ENCODE measurements around the gene BPIFB6.

BPIFB6 gene

DNA sequence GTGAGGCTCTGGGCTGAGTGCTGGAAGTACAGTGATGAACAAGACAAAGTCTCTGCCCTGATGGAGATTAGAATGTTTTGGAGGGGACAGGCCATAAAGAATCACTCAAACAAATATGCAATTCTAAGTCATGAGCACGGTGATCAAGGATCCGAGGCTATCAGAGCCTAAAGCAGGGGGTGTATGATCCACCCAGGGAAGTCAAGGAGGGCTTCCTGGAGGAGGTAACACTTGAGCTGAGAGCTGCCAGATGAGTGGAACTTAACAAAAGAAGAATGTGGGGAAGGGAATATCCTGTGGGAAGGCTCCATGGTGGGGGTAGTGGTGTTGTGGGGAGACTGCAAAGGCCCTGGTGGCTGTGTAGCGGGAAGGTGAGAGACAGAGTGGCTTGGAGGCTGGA lies 60.2 kb downstream of the BPIFB6 start:
- TF ChIP-seq, protein P1, sequence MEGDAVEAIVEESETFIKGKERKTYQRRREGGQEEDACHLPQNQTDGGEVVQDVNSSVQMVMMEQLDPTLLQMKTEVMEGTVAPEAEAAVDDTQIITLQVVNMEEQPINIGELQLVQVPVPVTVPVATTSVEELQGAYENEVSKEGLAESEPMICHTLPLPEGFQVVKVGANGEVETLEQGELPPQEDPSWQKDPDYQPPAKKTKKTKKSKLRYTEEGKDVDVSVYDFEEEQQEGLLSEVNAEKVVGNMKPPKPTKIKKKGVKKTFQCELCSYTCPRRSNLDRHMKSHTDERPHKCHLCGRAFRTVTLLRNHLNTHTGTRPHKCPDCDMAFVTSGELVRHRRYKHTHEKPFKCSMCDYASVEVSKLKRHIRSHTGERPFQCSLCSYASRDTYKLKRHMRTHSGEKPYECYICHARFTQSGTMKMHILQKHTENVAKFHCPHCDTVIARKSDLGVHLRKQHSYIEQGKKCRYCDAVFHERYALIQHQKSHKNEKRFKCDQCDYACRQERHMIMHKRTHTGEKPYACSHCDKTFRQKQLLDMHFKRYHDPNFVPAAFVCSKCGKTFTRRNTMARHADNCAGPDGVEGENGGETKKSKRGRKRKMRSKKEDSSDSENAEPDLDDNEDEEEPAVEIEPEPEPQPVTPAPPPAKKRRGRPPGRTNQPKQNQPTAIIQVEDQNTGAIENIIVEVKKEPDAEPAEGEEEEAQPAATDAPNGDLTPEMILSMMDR (IDR thresholded peaks at IDR 0.05; ENCODE audit: low read depth, low read length, missing control alignments): no peak
- no peak overlapping the region for H3K4me3 ChIP-seq (ENCODE audit: low read depth, low read length)
- no peak for DNase-seq (ENCODE audit: low read depth)

DNA sequence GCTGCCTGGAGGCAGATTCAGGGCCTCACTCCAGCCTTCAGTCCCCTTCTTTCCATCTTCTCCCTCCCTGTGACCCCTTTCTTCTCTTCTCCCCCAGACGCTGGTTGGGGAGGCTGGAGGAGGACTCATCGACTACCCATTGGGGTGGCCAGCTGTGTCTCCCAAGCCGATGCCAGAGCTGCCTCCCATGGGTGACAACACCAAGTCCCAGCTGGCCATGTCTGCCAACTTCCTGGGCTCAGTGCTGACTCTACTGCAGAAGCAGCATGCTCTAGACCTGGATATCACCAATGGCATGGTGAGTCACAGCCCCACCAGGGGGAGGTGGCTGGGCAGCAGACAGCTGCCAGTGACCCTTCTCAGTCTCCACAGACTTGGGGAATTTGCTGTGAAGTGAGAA lies 60.9 kb downstream of the BPIFB6 start:
- TF ChIP-seq, protein P1 (IDR thresholded peaks at IDR 0.05; ENCODE audit: low read depth, low read length, missing control alignments): no peak
- no peak for DNase-seq (ENCODE audit: low read depth)
- no peak overlapping the region for H3K4me3 ChIP-seq (ENCODE audit: low read depth, low read length)

DNA sequence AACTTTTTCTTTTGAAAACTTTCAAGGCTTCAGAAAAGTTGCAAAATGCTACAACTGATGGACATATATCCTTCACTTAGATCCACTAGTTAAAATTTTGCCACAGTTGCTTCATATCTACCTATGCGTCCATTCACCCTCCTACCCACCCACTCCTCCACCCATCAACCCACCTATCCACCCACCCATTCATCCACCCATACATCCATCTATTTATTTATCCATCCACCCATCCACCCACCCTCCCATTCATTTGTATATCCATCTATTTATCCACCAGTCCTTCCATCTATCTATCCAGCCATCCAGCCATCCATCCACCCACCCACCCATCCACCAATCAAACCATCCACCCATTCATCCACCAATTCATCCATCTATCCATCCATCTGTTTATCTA lies 61.6 kb downstream of the BPIFB6 start:
- DNase-seq (ENCODE audit: low read depth): no peak
- H3K4me3 ChIP-seq (ENCODE audit: low read depth, low read length): no peak overlapping the region
- TF ChIP-seq, protein P1 (IDR thresholded peaks at IDR 0.05; ENCODE audit: low read depth, low read length, missing control alignments): no peak

DNA sequence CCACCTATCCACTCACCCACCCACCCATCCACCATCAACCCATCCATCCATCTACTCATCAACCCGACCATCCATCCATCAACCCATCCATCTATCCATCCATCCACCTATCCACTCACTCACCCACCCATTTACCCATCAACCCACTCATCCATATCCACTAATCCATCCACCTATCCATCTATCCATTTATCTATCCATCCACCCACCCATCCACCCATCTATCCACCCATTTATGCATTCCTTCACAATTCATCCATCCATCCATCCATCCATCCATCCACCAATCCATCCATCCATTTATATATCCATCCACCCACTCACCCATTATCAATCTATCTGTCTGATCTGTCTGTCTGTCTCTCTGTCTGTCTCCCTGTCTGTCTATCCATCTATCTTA lies 62.1 kb downstream of the BPIFB6 start:
- no peak for DNase-seq (ENCODE audit: low read depth)
- H3K4me3 ChIP-seq (ENCODE audit: low read depth, low read length): no peak overlapping the region
- TF ChIP-seq, protein P1 (IDR thresholded peaks at IDR 0.05; ENCODE audit: low read depth, low read length, missing control alignments): no peak

All from GM12864 (cell line).